ENCODE results near the gene DIO1.
A peak's percentile ranks its signal among the peaks of the same experiment; 100 is the strongest.
"Not testable (repeated sequence)": the region's sequence is repeated elsewhere in the genome, so short reads cannot be mapped to it uniquely, and the experiment has no call there.

Gene DIO1

DNA sequence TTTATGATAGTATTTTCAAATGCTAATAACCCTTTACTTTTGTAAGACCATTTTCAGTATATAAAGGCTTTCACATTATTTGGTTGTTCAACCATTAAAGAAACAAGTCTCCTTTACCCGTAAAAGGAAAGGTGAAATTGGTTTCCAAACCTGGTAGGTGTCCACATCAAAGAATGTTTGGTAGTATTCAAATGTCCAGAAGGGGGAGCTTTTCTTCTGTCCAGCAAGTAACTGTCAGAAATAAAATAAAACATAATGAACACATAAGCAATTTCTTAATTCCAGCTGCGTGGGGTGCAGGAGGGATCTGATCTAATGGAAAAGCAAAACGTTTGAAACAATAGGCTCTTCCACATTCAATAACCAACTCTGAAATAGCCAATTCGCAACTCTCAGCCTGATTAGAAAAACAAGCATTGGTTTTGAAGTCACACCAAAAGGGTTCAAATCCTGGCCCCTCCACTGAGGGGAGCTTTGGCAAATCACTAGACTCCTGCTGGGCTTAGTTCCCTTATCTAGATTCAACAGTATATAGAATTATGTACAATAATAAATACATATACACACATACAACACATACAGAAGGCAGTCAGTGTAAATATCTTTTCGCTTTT is 15.4 kb upstream of the DIO1 start:
- H3K4me3 ChIP-seq (ENCODE audit: low read length) = no peak overlapping the region
- H3K4me1 ChIP-seq (ENCODE audit: control insufficient read depth, insufficient read depth, low read length) = no peaks in the 10 kb centered on the region
- H3K27me3 ChIP-seq (ENCODE audit: control insufficient read depth, insufficient read depth, low read length) = no peaks in the 10 kb centered on the region
- H3K9ac ChIP-seq (ENCODE audit: low read length) = no peak overlapping the region
- peaks cover 10% of the 10 kb centered on the region for H3K36me3 ChIP-seq (ENCODE audit: control insufficient read depth, insufficient read depth, low read length)
- H3K27ac ChIP-seq (ENCODE audit: low read depth, low read length) = no peak overlapping the region

DNA sequence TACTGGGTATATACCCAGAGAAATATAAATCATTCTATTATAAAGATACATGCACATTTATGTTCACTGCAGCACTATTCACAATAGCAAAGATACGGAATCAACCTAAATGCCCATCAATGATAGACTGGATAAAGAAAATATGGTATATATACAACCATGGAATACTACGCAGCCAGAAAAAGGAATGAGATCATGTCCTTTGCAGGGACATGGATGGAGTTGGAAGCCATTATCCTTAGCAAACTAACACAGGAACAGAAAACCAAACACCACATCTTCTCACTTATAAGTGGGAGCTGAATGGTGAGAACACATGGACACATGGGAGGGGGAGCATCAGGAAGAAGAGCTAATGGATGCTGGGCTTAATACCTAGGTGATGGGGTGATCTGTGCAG is 12.1 kb upstream of the DIO1 start:
- not testable (repeated sequence) for H3K9ac ChIP-seq (ENCODE audit: low read length); H3K27ac ChIP-seq (ENCODE audit: low read depth, low read length); H3K4me3 ChIP-seq (ENCODE audit: low read length); H3K27me3 ChIP-seq (ENCODE audit: control insufficient read depth, insufficient read depth, low read length); H3K4me1 ChIP-seq (ENCODE audit: control insufficient read depth, insufficient read depth, low read length)
- peaks cover 12% of the 10 kb centered on the region for H3K36me3 ChIP-seq (ENCODE audit: control insufficient read depth, insufficient read depth, low read length)

DNA sequence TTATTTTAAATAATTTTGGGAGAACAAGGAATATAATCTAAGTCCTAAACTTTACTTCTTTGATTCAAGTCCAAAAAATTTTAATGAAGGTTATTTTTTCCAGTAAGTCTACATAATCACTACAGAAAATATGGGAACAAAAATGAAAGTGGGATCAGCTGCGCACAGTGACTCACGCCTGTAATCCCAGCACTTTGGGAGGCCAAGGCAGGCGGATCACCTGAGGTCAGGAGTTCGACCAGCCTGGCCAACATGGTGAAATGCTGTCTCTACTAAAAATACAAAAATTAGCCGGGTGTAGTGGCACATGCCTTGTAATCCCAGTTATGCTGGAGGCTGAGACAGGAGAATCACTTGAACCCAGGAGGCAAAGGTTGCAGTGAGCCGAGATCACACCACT is 10.4 kb upstream of the DIO1 start:
- not testable (repeated sequence) for H3K4me3 ChIP-seq (ENCODE audit: low read length); H3K27ac ChIP-seq (ENCODE audit: low read depth, low read length); H3K27me3 ChIP-seq (ENCODE audit: control insufficient read depth, insufficient read depth, low read length); H3K36me3 ChIP-seq (ENCODE audit: control insufficient read depth, insufficient read depth, low read length); H3K9ac ChIP-seq (ENCODE audit: low read length); H3K4me1 ChIP-seq (ENCODE audit: control insufficient read depth, insufficient read depth, low read length)

- Histone ChIP-seq H3K4me3 (ENCODE audit: low read length) (no peak overlapping the region), H3K9ac (ENCODE audit: low read length) (no peak overlapping the region), H3K4me1 (ENCODE audit: control insufficient read depth, insufficient read depth, low read length) (peaks cover 6% of the 10 kb centered on the region), H3K36me3 (ENCODE audit: control insufficient read depth, insufficient read depth, low read length) (peaks cover 10% of the 10 kb centered on the region), H3K27me3 (ENCODE audit: control insufficient read depth, insufficient read depth, low read length) (no peaks in the 10 kb centered on the region), H3K27ac (ENCODE audit: low read depth, low read length) (no peak overlapping the region)
Observed at GRCh38 chr1:53888681-53889080, 5.3 kb upstream of the DIO1 start.

GRCh38 chr1:53889304-53890298 is 4.4 kb upstream of the DIO1 start, which contains the start of gene YIPF1:
TSS of gene YIPF1 (minus strand) at chr1:53889797. CDS start at chr1:53888937, 860 bp downstream.
- H3K27ac ChIP-seq (ENCODE audit: low read depth, low read length) = peak within 1 kb of the TSS; percentile 82
- peak within 1 kb of the TSS; percentile 98 for H3K9ac ChIP-seq (ENCODE audit: low read length)
- H3K4me1 ChIP-seq (ENCODE audit: control insufficient read depth, insufficient read depth, low read length) = peaks cover 6% of the 10 kb centered on the region
- H3K4me3 ChIP-seq (ENCODE audit: low read length) = peak within 1 kb of the TSS; percentile 100
- no peaks in the 10 kb centered on the region for H3K27me3 ChIP-seq (ENCODE audit: control insufficient read depth, insufficient read depth, low read length)
- peaks cover 10% of the 10 kb centered on the region for H3K36me3 ChIP-seq (ENCODE audit: control insufficient read depth, insufficient read depth, low read length)

DNA sequence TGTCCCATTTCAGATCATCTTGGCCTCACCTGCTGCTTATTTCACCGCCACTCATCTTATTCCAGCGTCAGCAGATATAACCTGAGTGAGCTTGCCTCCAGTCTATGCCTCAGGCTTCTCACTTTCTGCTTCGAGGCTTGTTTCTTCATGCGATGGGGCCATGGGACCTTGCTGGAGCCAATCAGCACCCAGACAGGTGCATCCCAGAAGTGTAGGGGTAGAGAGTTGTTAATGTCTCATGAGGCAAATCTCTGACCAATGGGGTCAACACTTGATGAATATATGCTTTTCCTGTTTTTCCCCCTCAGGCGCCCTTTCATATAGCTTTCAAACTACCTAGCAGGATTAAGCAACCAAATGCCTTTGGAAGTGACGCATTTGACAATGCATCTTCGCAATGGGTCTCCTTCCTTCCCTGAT is 3.5 kb upstream of the DIO1 start:
- H3K4me1 ChIP-seq (ENCODE audit: control insufficient read depth, insufficient read depth, low read length) = peaks cover 6% of the 10 kb centered on the region
- H3K4me3 ChIP-seq (ENCODE audit: low read length) = peak overlapping the region; percentile 100
- no peak overlapping the region for H3K9ac ChIP-seq (ENCODE audit: low read length)
- H3K36me3 ChIP-seq (ENCODE audit: control insufficient read depth, insufficient read depth, low read length) = peaks cover 10% of the 10 kb centered on the region
- no peaks in the 10 kb centered on the region for H3K27me3 ChIP-seq (ENCODE audit: control insufficient read depth, insufficient read depth, low read length)
- no peak overlapping the region for H3K27ac ChIP-seq (ENCODE audit: low read depth, low read length)

- H3K4me3 ChIP-seq (ENCODE audit: low read length) = no peak overlapping the region
- peaks cover 10% of the 10 kb centered on the region for H3K36me3 ChIP-seq (ENCODE audit: control insufficient read depth, insufficient read depth, low read length)
- no peaks in the 10 kb centered on the region for H3K27me3 ChIP-seq (ENCODE audit: control insufficient read depth, insufficient read depth, low read length)
- H3K4me1 ChIP-seq (ENCODE audit: control insufficient read depth, insufficient read depth, low read length) = peaks cover 6% of the 10 kb centered on the region
- H3K27ac ChIP-seq (ENCODE audit: low read depth, low read length) = no peak overlapping the region
- H3K9ac ChIP-seq (ENCODE audit: low read length) = no peak overlapping the region
Observed at GRCh38 chr1:53891018-53891417, 3.0 kb upstream of the DIO1 start.

DNA sequence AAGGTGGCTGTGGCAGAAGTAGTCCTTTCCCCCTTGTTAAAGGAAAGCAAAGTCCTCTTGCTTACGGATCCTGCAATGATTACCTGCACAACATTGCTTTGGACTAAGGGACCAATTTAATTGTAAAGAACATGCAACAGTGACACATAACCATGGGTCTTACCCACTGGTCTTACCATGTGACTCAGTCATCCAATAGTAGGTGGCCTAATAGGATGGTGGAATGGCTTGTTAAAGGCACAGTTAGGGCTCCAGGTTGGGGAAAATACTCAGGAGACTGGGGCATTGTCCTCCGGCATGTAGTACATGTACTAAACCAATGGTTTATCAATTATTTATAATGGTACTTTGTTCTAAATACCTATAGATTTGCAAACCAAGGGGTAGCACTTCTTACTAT is 2.3 kb upstream of the DIO1 start:
- Histone ChIP-seq H3K9ac (ENCODE audit: low read length) (no peak overlapping the region), H3K4me1 (ENCODE audit: control insufficient read depth, insufficient read depth, low read length) (peaks cover 6% of the 10 kb centered on the region), H3K36me3 (ENCODE audit: control insufficient read depth, insufficient read depth, low read length) (peaks cover 8% of the 10 kb centered on the region), H3K4me3 (ENCODE audit: low read length) (no peak overlapping the region), H3K27ac (ENCODE audit: low read depth, low read length) (no peak overlapping the region), H3K27me3 (ENCODE audit: control insufficient read depth, insufficient read depth, low read length) (no peaks in the 10 kb centered on the region)

GRCh38 chr1:53892911-53893310 is 1.1 kb upstream of the DIO1 start:
- peaks cover 5% of the 10 kb centered on the region for H3K36me3 ChIP-seq (ENCODE audit: control insufficient read depth, insufficient read depth, low read length)
- no peak overlapping the region for H3K27ac ChIP-seq (ENCODE audit: low read depth, low read length)
- H3K9ac ChIP-seq (ENCODE audit: low read length) = no peak overlapping the region
- peaks cover 10% of the 10 kb centered on the region for H3K4me1 ChIP-seq (ENCODE audit: control insufficient read depth, insufficient read depth, low read length)
- H3K27me3 ChIP-seq (ENCODE audit: control insufficient read depth, insufficient read depth, low read length) = no peaks in the 10 kb centered on the region
- no peak overlapping the region for H3K4me3 ChIP-seq (ENCODE audit: low read length)

DNA sequence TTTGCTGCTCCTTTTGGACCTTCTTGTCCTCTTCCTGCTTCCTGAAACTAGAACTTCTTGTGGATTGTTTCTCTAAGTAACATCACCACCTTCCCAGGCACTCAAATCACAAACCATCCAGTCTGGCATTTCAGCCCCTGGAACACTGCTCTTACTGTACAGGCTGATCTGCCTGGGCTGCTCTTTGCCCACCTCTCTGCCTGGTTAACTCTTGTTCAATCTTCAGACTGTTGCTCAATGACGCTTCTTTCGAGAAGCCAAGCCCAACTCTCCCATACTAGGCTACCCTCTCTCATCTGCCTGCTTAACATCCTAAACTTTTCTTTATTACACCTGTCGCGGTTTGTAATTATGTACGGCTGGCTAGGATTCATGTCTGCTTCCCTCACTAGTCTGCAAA is 657 bp downstream of the DIO1 start:
- no peak overlapping the region for H3K9ac ChIP-seq (ENCODE audit: low read length)
- no peaks in the 10 kb centered on the region for H3K27me3 ChIP-seq (ENCODE audit: control insufficient read depth, insufficient read depth, low read length)
- H3K36me3 ChIP-seq (ENCODE audit: control insufficient read depth, insufficient read depth, low read length) = no peaks in the 10 kb centered on the region
- H3K4me1 ChIP-seq (ENCODE audit: control insufficient read depth, insufficient read depth, low read length) = peaks cover 16% of the 10 kb centered on the region
- no peak overlapping the region for H3K4me3 ChIP-seq (ENCODE audit: low read length)
- H3K27ac ChIP-seq (ENCODE audit: low read depth, low read length) = no peak overlapping the region

DNA sequence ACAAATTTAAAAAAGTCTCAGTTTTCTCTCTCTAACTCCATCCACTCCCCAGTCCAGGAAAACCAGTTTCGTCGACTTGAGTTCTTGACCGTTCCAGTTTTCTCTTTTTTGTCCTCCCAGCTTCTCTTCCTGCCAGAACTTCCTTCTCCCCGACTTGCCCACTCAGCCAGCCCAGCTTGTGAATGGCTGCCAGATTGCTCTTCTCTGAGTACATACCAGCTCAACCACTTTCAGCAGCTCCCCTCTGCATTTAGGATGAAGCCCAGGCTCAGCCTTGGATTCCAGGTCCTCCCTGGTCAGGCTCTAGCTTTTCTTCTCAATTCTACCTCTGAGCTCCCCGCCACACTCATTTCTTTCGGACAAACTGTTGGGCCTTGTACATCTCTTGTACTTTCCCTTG is 1.4 kb downstream of the DIO1 start:
- Histone ChIP-seq H3K27me3 (ENCODE audit: control insufficient read depth, insufficient read depth, low read length) (no peaks in the 10 kb centered on the region), H3K36me3 (ENCODE audit: control insufficient read depth, insufficient read depth, low read length) (no peaks in the 10 kb centered on the region), H3K9ac (ENCODE audit: low read length) (no peak overlapping the region), H3K27ac (ENCODE audit: low read depth, low read length) (no peak overlapping the region), H3K4me3 (ENCODE audit: low read length) (no peak overlapping the region), H3K4me1 (ENCODE audit: control insufficient read depth, insufficient read depth, low read length) (peaks cover 13% of the 10 kb centered on the region)

GRCh38 chr1:53896635-53897229 is 2.7 kb downstream of the DIO1 start:
- Histone ChIP-seq H3K27me3 (ENCODE audit: control insufficient read depth, insufficient read depth, low read length) (no peaks in the 10 kb centered on the region), H3K9ac (ENCODE audit: low read length) (no peak overlapping the region), H3K27ac (ENCODE audit: low read depth, low read length) (peak overlapping the region; percentile 53), H3K4me3 (ENCODE audit: low read length) (no peak overlapping the region), H3K4me1 (ENCODE audit: control insufficient read depth, insufficient read depth, low read length) (peaks cover 13% of the 10 kb centered on the region), H3K36me3 (ENCODE audit: control insufficient read depth, insufficient read depth, low read length) (no peaks in the 10 kb centered on the region)

All from rectal smooth muscle tissue (tissue), 1 donor.